ENCODE measurements around the gene HTR3A.

HTR3A gene

DNA sequence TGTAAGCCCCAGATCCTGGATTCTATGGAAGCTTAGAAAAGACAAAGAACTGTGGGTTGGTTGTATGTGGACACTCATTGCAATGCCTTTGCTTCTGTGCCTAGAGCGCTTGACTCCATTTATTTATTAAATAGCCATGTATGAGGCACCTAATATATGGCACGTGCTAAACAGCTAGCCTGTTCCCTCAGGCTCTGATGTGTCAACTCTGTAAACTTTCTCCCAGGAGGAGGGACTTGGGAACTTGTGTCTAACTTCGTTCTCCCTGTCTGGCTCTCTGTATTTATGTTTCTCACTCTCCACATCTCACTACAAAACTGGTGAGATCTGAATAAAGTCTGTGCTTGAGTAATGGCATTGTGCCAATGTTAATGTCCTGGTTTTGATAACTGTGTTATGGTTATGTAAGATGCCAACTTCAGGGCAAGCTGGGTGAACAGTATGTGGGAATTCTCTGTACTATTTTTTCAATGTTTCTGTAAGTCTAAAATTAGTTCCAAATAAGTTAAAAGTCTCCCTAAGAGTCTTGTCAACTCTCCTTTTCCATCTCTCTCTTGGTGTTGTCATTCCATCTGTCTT lies 50.5 kb downstream of the HTR3A start:
- DNase-seq, result no peak

DNA sequence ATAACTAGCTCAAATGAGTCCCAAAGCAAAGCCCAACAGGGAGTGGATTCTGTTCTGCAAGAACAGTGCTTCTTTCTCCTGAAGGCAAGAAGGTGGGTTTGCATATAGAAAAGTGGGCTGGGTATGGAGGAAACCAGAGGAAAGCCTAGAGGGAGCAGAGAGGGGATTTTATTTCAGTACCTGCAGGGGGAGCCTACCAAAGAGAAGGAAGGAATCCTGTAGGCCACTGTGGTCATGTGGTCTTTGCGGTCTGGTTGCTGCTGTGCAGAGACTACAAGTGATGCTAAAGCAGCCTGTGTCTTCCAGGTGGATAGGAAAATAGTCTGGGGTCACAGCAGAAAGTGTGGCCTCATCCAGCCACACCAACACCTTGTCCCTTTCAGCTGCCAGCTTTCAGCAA lies 51.4 kb downstream of the HTR3A start:
- DNase-seq, result no peak

DNA sequence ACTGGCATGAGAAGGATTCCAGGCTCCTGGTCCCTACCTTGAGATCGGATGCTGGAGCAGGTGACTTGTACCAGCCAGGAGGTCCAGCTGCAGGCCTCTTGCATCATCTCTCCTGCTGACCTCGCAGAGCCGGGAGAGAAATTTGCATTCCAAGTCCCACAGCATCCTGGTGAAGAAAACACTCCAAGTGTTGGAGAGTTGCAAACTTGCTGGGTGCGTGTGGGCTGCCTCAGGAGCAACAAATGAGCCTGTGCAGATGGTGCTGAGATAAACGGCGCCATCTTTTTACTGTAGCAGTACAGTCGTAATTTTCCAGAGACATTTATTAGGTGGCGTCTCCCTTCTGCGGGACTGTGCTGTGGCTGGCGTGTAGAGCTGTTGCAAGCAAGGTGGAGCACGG lies 52.5 kb downstream of the HTR3A start:
- DNase-seq, result no peak

GRCh38 chr11:114027926-114028325 lies 53.0 kb downstream of the HTR3A start:
- DNase-seq, result no peak

- no peak for DNase-seq
These were observed 56.5 kb downstream of the HTR3A start for GRCh38 chr11:114031246-114031966.

DNA sequence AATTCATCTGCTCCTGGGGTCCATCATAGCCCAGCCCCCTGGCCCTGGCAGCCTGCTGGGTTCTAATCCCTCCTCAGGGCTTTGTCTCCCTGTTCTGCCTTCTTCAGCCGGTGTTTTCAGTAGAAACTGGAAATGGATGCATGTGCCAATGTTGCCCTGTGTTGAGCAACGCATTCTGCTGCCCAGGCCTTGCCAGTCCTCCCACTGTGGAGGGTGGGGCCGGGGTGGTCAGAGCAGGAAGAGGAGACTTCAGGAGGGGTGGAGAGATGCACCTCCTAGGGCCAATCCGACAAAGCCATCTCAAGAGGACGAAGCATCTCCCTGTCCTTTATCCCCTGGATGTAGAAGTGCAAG lies 57.0 kb downstream of the HTR3A start:
- no peak for DNase-seq

- no peak for DNase-seq
These were observed 58.2 kb downstream of the HTR3A start for GRCh38 chr11:114033066-114033465.

- no peak for DNase-seq
These were observed 58.7 kb downstream of the HTR3A start for GRCh38 chr11:114033572-114033971.

- DNase-seq, result no peak
These were observed 60.0 kb downstream of the HTR3A start for GRCh38 chr11:114034956-114035355.

DNA sequence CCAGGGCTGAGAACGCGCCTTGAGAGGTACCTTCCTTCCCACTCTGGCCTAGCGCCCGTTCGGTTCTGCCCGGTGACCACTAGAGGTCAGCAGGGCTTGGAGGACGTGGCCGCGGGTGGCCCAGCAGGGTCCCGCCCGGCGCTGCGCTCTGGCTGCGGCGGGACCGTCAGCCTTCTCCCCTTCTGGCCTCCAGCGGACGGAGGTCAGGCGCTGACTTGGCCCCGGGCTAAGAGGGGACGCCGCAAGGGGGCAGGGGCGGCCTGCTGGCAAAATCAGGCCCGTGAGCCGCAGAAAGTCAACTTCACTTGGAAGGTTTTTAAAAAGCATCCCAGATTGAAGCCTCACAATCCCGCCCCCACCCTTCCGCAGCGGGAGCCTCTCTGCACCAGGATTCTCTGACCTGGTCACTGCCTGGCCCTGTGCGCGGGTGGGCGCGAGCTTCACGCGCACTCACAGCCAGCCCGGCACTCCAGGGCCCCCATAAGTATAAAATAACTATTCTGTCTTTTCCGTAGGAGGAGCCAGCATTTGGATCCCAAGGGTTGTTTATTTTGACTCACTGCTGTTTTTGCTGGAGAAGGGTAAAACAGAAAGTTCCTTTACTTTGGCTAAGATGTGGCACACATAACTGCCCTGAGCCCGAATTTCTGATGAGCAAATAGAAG lies 61.4 kb downstream of the HTR3A start:
- peak; percentile 11 for DNase-seq

- DNase-seq, result no peak
These were observed 62.0 kb downstream of the HTR3A start for GRCh38 chr11:114036958-114037357.

DNA sequence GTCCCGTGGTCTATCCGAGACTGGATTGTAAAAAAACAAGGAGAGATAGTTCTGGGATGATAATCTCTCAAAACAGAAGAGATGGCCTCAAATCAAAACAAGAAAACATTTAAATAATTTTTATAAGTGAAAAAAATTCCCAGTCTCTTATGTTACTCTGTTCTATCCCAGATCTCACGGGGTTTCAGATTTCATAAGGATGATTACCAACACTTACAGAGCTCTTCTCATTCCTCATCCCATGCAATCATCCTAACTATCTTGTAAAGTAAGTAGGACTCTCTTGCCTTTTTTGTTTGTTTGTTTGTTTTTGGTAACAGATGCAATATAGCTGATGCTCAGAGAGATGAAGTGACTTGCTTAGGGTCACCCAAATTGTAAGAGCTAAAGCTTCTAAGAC lies 64.6 kb downstream of the HTR3A start:
- no peak for DNase-seq
